ENCODE data around the gene SPOCD1.

The SPOCD1 gene

DNA sequence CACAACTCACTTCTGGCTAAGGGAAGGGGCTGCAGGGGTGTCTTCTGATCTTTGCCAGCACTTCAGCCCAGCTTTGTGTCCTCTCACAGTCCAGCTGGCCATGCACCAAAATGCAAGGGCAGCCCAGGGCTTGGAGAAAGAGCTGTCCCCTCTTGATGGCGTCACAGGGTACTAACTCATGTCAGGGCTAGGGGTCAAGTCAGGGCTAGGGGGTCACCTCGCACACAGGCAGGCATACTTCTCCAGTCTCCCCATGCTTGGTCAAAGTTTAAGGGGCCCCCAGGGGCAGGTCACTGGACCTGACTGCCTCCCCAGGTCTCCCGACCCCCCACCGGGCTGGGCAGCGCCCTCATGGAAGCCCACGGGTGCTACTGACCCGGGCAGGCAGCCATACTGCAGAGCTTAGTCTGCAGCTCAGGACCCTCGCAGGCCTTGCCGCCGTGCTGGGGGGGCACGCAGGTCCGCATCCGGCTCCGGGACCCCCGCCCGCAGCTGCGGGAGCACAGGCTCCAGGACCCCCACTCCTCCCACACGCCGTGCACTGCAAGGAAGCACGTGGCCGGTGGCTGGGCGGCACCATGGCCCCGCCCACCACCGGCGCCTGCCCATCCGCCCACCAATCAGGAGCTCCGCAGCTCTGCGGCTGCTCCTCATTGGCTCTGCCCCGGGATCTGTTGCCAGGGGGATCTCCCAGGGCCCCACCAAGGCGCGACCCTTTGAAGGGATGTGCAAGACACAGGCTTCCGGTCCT is 73.2 kb downstream of the SPOCD1 start:
- no peak for DNase-seq

Data from hypothalamus (tissue), 51 donors.